K562 (cell line): ENCODE measurements around the gene FGGY. TPM values are rescaled to one million over a fixed set of nuclear protein-coding genes. Genes with fewer than 3 reads are reported as not detected.

Experiments
- CTCFL ChIP-seq: IDR thresholded peaks from 2 replicates; pipeline ENCODE4 v1.6.1; 2011; ENCODE audit warnings: borderline replicate concordance, low read depth, mild to moderate bottlenecking, moderate library complexity, low read length; ENCODE audit not compliant: insufficient read depth, poor library complexity, severe bottlenecking
- ELK3 ChIP-seq: fragments of 450-650 bp; formaldehyde crosslinking; IDR thresholded peaks from 2 replicates; pipeline ENCODE4 v1.4.0; 2020; ENCODE audit warnings: mild to moderate bottlenecking
- ESRRA ChIP-seq: fragments of 450-650 bp; IDR thresholded peaks from 2 replicates; pipeline ENCODE4 v1.6.1; 2014; ENCODE audit warnings: low read depth, mild to moderate bottlenecking, moderate library complexity, borderline replicate concordance
- FOXA3 ChIP-seq, 2 experiments: fragments of 450-650 bp in 1 of 2; sonication (generic) in 1 of 2; formaldehyde crosslinking; IDR thresholded peaks in 1 of 2; conservative IDR thresholded peaks in 1 of 2; 2 replicates each; pipeline versions ENCODE4 v1.4.0 to v1.8.0; 2020 to 2022; ENCODE audit warnings: mild to moderate bottlenecking in 2 of 2, missing genetic modification reagents in 1 of 2
- FOXO4 ChIP-seq: fragments of 450-650 bp; formaldehyde crosslinking; IDR thresholded peaks from 2 replicates; pipeline ENCODE4 v1.4.0; 2020; ENCODE audit warnings: mild to moderate bottlenecking, moderate library complexity
- LEF1 ChIP-seq: fragments of 450-650 bp; IDR thresholded peaks from 2 replicates; pipeline ENCODE4 v1.6.1; 2016; ENCODE audit warnings: mild to moderate bottlenecking
- MNT ChIP-seq, 2 experiments: fragments of 450-650 bp; conservative IDR thresholded peaks; 2 replicates each; pipeline ENCODE4 v1.6.1; 2017; ENCODE audit warnings: mild to moderate bottlenecking in 2 of 2, moderate library complexity in 2 of 2
- MYBL2 ChIP-seq, 2 experiments: fragments of 450-650 bp in 1 of 2; sonication (generic) in 1 of 2; formaldehyde crosslinking in 1 of 2; IDR thresholded peaks; 2 replicates each; pipeline versions ENCODE4 v1.6.1 to v1.8.1; 2017 to 2022; ENCODE audit warnings: borderline replicate concordance in 1 of 2, inconsistent platforms in 1 of 2, low read depth in 1 of 2, mild to moderate bottlenecking in 1 of 2, missing genetic modification reagents in 1 of 2, moderate library complexity in 1 of 2
- NCOR1 ChIP-seq: fragments of 450-650 bp; IDR thresholded peaks from 2 replicates; pipeline ENCODE4 v1.6.1; 2016; ENCODE audit warnings: mild to moderate bottlenecking, moderate library complexity
- PURB ChIP-seq: sonication (generic); formaldehyde crosslinking; IDR thresholded peaks from 2 replicates; pipeline ENCODE4 v1.9.0; 2021; ENCODE audit warnings: low read depth, mild to moderate bottlenecking, missing genetic modification reagents
- RAD21 ChIP-seq, 2 experiments: fragments of 250-450 bp in 1 of 2; fragments of 450-650 bp in 1 of 2; sonication (Bioruptor Pico) in 1 of 2; formaldehyde crosslinking in 1 of 2; IDR thresholded peaks in 1 of 2; conservative IDR thresholded peaks in 1 of 2; 2 replicates each; pipeline versions ENCODE4 v1.4.0 to v1.8.0; 2020 to 2022; ENCODE audit warnings: mild to moderate bottlenecking in 2 of 2, moderate library complexity in 1 of 2
- SPI1 ChIP-seq: IDR thresholded peaks from 2 replicates; pipeline ENCODE4 v1.6.1; 2011; ENCODE audit warnings: low read depth, low read length, control low read depth, borderline replicate concordance
- TAF9B ChIP-seq: fragments of 450-650 bp; IDR thresholded peaks from 2 replicates; pipeline ENCODE4 v1.6.1; 2018; ENCODE audit warnings: mild to moderate bottlenecking; ENCODE audit not compliant: partially characterized antibody
- TARDBP ChIP-seq: fragments of 450-650 bp; IDR thresholded peaks from 2 replicates; pipeline ENCODE4 v1.6.1; 2016
- TFE3 ChIP-seq: fragments of 450-650 bp; formaldehyde crosslinking; IDR thresholded peaks from 2 replicates; pipeline ENCODE4 v1.4.0; 2020; ENCODE audit warnings: mild to moderate bottlenecking, mixed read lengths
- ZNF23 ChIP-seq: fragments of 250-450 bp; sonication (Bioruptor Pico); IDR thresholded peaks from 2 replicates; pipeline ENCODE4 v1.4.0; 2020; ENCODE audit warnings: mild to moderate bottlenecking
- polyA plus RNA-seq, 8 experiments: library from polyadenylated mRNA; depleted of rRNA in 4 of 8; stranded (reverse) in 5 of 8; unstranded in 3 of 8; fragments of >200 nt; fragmentation: Nextera tagmentation in 2 of 8; fragmentation: Illumina TruSeq in 1 of 8; extraction: Ambion mirVana in 2 of 8; extraction: Trizol in 1 of 8; gene quantifications; 2 replicates each; pipeline versions ENCODE4 v1.2.1 to v1.2.3, GENCODE V29; 2011 to 2014; ENCODE audit warnings: inconsistent platforms in 1 of 8, missing spikeins in 1 of 8
- total RNA-seq, 7 experiments: library from RNA; depleted of rRNA in 6 of 7; stranded (reverse); fragments of >200 nt in 6 of 7; fragmentation: Illumina TruSeq in 2 of 7; extraction: Trizol in 2 of 7; gene quantifications; 2 replicates each; pipeline versions ENCODE4 v1.2.1 to v1.2.3, GENCODE V29; 2011 to 2021; ENCODE audit warnings: low replicate concordance in 1 of 7

Gene FGGY
- total and polyA plus RNA-seq, 9 of the 15 experiments (the other 6 are each of a cell fraction or from before 2014, with no cell fraction given): 9.7 to 19.2 (median 12.6) TPM

- TF ChIP-seq TFE3 (CRISPR knock-in tag): no peak
- no peak for TF ChIP-seq MYBL2 (IDR thresholded peaks at IDR 0.05; ENCODE audit: low read depth)
- TF ChIP-seq MYBL2 (CRISPR knock-in tag; IDR thresholded peaks at IDR 0.05; ENCODE audit: borderline replicate concordance): no peak
- no peak for TF ChIP-seq PURB (CRISPR knock-in tag)
- no peak for TF ChIP-seq CTCFL
- no peak for TF ChIP-seq FOXO4 (CRISPR knock-in tag)
- TF ChIP-seq RAD21 (CRISPR knock-in tag; conservative IDR thresholded peaks at IDR 0.05 in 1 of 2, IDR thresholded peaks at IDR 0.05 in 1 of 2): peak in 1 of 2 experiments; percentile 23; a peak in 2 of 4 replicates
- TF ChIP-seq ESRRA: no peak
- TF ChIP-seq SPI1: no peak
- TF ChIP-seq TAF9B: no peak
- TF ChIP-seq LEF1: peak; percentile 68; the same call in 1 of the 2 replicates
- peak; percentile 63 for TF ChIP-seq NCOR1
- TF ChIP-seq TARDBP: no peak
- TF ChIP-seq FOXA3 (CRISPR knock-in tag; conservative IDR thresholded peaks at IDR 0.05 in 1 of 2, IDR thresholded peaks at IDR 0.05 in 1 of 2): no peak
- TF ChIP-seq ZNF23 (CRISPR knock-in tag): no peak
- TF ChIP-seq ELK3 (CRISPR knock-in tag): no peak
- no peak for TF ChIP-seq MNT (conservative IDR thresholded peaks at IDR 0.05)
These were observed 96.6 kb downstream of the FGGY start (continued) for GRCh38 chr1:59393211-59394180.
